Measurements from ENCODE around the gene PRKG1.

DNA sequence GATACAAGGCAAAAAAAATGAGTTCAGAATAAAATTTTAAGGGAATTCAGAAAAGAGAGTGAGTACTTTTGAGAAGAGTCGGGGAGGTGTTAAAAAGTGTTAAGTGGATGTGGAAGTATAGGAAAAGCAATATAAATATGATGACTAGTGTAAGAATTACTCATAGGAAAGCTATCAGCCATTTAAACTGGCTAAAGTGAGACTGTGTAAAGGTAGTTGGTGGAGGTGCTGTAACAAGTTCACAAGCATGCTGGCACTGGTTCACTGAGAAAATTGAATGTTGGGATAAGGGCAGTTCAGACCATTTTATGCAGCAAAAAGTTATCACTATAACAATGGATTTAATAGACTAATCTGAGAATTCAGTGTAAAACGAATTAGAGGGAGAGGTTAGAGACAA is 1060.8 kb downstream of the PRKG1 start:
- TF ChIP-seq CEBPB (IDR thresholded peaks at IDR 0.05) (no peak), YY1 (IDR thresholded peaks at IDR 0.05; ENCODE audit: low read depth) (no peak), TEAD4 (IDR thresholded peaks at IDR 0.05) (no peak), ZBTB7A (IDR thresholded peaks at IDR 0.05; ENCODE audit: low read depth) (no peak), RAD21 (IDR thresholded peaks at IDR 0.05; ENCODE audit: low read depth) (no peak), EP300 (IDR thresholded peaks at IDR 0.05; ENCODE audit: borderline replicate concordance) (no peak), NFIC (IDR thresholded peaks at IDR 0.05) (no peak), TAF1 (IDR thresholded peaks at IDR 0.05; ENCODE audit: low read depth) (no peak)
- TF ChIP-seq, protein P1, sequence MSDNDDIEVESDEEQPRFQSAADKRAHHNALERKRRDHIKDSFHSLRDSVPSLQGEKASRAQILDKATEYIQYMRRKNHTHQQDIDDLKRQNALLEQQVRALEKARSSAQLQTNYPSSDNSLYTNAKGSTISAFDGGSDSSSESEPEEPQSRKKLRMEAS (IDR thresholded peaks at IDR 0.05), result no peak
- TF ChIP-seq, protein P2, sequence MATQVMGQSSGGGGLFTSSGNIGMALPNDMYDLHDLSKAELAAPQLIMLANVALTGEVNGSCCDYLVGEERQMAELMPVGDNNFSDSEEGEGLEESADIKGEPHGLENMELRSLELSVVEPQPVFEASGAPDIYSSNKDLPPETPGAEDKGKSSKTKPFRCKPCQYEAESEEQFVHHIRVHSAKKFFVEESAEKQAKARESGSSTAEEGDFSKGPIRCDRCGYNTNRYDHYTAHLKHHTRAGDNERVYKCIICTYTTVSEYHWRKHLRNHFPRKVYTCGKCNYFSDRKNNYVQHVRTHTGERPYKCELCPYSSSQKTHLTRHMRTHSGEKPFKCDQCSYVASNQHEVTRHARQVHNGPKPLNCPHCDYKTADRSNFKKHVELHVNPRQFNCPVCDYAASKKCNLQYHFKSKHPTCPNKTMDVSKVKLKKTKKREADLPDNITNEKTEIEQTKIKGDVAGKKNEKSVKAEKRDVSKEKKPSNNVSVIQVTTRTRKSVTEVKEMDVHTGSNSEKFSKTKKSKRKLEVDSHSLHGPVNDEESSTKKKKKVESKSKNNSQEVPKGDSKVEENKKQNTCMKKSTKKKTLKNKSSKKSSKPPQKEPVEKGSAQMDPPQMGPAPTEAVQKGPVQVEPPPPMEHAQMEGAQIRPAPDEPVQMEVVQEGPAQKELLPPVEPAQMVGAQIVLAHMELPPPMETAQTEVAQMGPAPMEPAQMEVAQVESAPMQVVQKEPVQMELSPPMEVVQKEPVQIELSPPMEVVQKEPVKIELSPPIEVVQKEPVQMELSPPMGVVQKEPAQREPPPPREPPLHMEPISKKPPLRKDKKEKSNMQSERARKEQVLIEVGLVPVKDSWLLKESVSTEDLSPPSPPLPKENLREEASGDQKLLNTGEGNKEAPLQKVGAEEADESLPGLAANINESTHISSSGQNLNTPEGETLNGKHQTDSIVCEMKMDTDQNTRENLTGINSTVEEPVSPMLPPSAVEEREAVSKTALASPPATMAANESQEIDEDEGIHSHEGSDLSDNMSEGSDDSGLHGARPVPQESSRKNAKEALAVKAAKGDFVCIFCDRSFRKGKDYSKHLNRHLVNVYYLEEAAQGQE (IDR thresholded peaks at IDR 0.05; ENCODE audit: low read depth), result no peak

Measured in Ishikawa (cell line).